DLD1 (cell line): ENCODE measurements around the gene FBH1.
"Not testable (repeated sequence)": the region's sequence is repeated elsewhere in the genome, so short reads cannot be mapped to it uniquely, and the experiment has no call there.

Experiments
- in situ Hi-C: cut with HindIII; loops from 2 replicates; pipeline ENCODE4 v1.10.0; 2017; ENCODE audit warnings: low sequenced_read_pairs

Gene FBH1

DNA sequence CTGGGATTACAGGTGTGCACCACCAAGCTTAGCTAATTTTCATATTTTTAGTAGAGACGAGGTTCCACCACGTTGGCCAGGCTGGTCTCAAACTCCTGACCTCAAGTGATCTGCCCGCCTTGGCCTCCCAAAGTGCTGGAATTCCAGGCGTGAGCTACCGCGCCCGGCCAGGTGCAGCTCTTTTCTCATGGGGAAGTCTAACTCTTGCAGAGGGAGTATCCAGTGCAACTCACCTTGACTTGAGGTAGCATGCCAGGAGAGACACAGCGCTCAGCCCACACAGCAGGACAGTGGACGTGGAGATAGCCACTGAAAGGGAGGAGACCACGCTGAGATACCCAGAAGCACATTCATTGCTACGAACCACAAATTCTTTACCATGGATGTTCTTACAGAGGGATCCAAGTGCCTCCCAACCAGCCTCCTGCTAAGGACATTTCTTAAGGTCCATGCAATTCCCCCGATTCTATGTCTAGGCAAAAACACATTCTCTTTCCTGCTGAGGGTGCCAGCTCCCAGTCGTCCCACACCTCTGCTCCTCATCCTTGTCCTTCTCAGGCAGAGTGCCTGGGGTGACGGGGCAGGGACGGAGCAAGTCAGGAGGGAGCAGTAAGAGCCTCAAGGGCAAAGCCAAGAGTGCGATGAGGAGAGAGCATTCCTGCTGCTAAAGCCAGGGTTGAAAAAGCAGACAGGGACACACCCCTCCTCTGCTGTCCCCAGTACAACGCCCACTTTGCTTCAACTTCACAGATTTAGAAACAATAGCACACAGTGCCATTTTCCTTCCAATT is 66.3 kb downstream of the FBH1 start:
- in situ Hi-C loops, result no loop called here

GRCh38 chr10:5958077-5958476 is 68.0 kb downstream of the FBH1 start:
- in situ Hi-C loops, result no loop called here

- in situ Hi-C loops, result no loop called here
These were observed 68.6 kb downstream of the FBH1 start for GRCh38 chr10:5958675-5959074.

GRCh38 chr10:5959142-5959541 is 69.1 kb downstream of the FBH1 start:
- in situ Hi-C loops, result no loop called here

GRCh38 chr10:5959581-5960069 is 69.6 kb downstream of the FBH1 start:
- in situ Hi-C loops, result no loop called here

DNA sequence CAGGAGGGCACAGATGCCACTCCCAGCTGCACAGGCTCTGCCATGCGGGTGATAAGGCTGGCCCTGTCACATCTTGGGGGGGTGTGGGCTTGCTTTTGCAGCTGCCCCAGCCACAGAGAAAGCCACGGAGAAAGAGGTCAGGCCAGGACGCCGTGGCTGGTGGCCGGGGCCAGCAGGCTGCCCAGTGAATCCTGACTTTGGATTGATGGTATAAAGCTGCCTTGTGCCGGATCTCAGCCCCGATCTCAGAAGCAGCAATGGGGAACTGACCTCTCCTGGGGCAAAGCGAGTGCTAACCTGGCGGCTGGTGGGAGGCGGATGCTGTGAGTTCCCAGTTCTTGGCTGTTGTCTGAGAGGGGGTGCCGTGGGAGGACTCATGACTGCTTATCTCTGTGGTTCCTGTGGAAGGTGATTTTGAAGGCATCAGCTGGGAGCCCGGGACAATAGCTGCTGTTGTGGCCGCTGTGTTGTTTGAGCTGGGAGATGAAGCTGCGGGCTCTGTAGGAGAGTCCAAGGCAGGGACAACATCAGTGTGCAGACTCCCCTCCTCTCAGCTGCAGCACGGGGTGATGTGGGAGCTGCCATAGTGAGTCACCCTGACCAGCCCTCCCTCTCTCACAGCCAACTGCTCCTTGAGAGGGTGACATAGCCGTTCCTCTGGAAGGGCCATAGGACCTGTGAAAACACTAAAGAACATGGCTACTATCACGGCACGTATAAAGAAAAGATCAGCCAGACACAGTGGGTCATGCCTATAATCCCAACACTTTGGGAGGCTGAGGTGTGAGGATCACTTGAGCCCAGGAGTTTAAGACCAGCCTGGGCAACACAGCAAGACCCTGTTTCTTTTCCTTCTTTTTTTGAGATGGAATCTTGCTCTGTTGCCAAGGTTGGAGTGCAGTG is 70.3 kb downstream of the FBH1 start:
- in situ Hi-C loops, result no loop called here

DNA sequence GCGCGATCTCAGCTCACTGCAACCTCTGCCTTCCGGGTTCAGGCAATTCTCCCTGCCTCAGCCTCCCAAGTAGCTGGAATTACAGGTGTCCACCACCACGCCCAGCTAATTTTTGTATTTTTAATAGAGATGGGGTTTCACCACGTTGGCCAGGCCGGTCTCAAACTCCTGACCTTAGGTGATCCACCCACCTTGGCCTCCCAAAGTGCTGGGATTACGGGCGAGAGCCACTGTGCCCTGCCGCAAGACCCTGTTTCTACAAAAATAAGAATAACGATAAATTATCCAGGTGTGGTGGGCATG is 70.9 kb downstream of the FBH1 start:
- in situ Hi-C loops, result not testable (repeated sequence)

GRCh38 chr10:5961405-5962100 is 71.5 kb downstream of the FBH1 start:
- in situ Hi-C loops, result no loop called here

- in situ Hi-C loops, result not testable (repeated sequence)
These were observed 72.4 kb downstream of the FBH1 start for GRCh38 chr10:5962358-5962940.

DNA sequence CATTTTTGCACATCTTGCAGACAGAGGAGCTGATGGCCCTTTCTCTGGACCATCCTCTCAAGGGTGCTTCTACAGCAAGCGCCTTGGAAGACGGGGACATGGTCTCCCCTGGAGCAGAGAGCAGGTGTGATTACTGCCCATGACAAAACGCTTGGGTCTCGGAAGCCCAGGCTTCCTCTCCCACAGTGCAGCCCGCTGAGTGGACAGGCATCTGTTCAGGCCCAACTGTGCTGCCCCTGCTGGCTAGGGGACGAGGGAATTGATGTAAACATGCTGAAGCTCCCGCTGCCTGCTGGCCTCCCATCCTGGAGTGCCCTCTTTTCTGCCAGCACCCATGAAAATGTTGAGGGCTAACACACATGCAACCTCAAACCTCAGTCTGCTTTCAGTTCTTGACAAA is 73.0 kb downstream of the FBH1 start:
- in situ Hi-C loops, result no loop called here

DNA sequence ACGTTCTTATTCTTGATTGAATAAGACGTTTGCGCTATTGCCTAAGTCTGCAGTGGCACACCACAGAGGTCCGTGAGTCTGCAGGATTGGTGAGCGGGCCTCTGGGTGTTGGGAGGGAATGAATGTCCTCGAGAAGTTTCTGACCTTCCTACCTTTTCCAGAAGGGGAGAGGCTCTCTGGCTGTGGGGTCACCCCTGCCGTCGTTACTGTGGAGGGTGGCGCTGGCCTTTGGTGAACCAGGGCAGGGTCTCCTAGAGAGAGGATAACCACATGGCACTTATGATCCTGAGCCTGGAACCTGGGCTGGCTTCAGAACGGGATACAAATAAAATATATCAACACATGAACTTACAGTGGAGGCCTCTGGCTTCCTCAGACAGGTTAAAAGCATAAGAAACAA is 73.5 kb downstream of the FBH1 start:
- in situ Hi-C loops, result no loop called here

DNA sequence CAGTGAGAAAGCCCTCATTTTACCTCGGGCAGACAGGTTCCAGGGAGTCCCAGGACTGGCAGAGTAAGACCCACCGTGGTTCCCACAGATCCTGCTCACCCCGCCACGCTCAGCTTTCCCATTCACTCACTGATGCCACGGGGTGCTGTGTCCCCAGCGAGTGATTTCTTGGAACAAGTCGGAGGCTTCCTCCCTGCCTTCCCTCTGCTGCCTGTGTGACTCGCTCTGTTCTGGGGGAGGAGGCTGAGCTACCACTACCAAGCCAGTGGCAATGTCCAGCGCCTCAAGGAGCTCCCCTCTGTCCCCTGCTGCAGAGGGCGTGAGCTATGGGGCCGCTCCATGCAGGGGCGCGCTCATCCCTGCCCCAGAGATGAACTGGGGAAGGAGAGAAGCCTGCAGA is 74.7 kb downstream of the FBH1 start:
- in situ Hi-C loops, result no loop called here

DNA sequence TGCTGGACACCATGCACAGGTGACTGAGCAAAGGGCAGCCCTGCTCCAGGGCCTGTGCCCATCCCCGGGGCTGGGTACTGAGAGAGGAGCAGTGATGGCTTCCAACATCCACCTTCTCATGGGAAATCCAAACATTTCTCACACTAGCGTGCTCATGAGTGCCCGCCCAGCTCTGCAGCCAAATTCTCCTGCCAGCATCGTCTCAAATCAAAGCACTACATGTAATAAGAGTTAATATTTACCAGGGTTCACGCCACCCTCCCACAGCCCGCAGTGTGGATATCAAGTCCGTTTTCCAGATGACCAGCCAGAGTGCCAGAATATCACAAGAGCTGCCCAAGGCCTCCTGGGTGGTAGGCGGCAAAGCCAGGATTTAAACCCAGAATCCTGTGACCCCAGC is 75.2 kb downstream of the FBH1 start:
- in situ Hi-C loops, result no loop called here

DNA sequence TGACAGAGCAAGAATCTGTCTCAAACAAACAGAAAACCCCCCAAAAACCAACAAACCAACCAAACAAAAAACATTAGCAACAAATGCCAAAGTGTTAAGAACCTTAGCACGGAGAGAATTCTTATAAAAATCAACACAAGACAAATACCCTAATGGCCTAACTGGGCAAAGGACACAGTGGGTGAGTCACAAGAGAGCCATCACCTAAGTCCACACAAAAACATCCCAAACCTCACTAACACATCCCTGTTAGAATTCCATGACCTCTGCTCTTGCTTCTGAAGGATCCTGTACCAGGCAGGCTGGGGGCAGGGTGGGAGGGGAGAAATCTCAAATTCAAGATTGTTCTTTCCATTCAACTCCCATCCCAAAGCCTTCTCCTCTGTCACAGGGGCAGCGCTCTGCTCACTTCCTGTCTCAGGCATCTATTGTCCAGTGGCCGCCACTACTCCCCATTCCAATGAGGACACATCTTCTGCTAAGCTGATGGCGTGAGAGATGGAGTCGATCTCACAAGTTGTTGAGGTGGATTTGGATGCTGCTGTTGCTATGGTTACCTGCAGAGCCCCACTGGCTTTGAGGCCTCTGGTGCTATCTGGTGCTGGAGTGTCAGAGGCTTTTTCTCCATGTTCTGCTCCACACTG is 78.1 kb downstream of the FBH1 start:
- in situ Hi-C loops, result no loop called here

DNA sequence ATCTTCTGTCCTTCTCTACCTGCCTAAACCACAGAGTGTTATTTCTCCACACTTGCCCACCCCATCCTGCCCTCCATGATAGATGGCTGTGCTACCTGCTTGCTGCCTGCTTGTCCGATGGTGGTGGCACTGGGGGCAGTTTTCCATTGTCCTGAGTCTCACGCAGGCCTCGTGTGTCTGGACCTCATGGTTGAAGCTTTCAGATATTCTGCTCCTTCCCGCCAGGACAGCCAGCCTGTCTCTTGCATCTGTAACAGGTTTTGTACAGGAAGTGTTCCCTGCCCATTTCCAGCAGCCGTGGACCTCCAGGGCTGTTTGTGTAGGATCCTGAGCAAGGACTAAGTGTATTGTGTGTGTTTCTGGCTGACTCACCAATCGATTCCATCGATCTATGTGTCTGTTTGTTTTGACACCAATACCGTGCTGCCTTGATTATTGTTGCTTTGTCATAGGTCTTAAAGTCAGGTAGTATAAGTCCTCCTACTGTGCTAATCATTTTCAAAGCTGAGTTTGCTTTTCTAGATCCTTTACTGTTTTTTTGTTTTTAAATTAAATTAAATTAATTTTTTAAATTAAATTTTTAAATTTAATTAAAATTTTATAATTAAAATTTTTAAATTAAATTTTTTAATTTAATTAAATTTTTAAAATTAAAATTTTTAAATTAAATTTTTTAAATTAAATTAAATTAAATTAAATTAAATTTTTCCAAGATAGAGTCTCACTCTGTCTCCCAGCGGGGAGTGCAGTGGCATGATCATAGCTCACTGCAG is 78.8 kb downstream of the FBH1 start:
- in situ Hi-C loops, result no loop called here

DNA sequence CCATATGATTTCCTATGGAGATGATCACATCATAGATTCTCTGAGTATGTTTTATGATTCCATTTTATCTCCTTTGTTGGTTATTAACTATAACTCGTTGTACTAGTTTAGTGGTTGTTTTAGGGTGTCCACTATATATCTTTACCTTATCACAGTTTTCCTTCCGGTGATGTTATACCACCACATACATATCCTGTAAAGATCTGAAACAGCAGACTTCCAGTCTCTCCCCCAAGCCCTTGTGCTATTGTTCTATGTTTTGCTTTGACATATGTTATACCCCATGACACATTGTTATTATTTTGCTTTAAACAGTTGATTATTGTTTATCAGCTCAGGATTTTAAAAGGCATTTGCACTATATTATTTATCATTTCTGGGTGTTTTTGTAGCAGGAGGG is 80.0 kb downstream of the FBH1 start:
- in situ Hi-C loops, result no loop called here

DNA sequence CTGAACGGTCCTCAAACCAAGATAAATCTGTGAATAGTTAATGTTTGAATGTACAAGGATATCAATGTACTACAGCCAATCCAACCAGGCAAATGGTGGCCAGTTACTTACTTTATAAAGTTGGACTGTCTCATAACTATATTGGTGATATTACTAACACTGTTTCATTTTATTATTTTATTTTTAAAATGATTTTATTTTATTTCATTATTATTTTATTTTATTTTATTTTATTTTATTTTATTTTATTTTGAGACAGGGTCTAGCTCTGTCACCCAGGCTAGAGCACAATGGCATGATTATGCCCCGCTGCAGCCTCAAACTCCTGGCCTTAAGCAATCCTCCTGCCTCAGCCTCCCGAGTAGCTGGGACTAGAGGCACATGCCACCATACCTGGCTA is 80.5 kb downstream of the FBH1 start:
- in situ Hi-C loops, result no loop called here

DNA sequence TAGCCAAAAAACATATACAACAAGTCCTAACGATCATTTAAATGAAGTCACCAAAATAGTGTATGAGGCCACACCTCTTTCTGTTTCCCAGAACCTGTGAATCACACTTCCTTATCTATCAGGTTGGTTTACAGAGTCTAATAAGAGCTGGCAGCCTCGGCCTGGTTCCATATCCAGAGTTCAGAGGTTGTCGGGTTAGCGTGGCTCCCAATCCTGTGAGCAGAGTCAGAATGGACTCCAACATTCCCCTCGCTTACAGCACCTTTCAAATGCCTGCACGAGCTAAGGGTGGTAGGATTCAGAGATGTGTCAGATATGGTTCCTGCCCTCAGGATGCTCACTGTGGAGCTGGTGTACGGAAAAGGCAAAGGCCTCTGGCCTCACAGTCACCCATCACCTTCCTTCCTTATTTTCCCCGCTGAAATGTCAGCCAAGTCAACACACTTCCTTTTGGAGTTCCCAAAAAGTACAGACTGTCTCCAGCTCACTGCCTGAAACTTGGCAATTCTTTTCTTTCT is 81.3 kb downstream of the FBH1 start:
- in situ Hi-C loops, result no loop called here

- in situ Hi-C loops, result no loop called here
These were observed 81.8 kb downstream of the FBH1 start for GRCh38 chr10:5971886-5972285.

DNA sequence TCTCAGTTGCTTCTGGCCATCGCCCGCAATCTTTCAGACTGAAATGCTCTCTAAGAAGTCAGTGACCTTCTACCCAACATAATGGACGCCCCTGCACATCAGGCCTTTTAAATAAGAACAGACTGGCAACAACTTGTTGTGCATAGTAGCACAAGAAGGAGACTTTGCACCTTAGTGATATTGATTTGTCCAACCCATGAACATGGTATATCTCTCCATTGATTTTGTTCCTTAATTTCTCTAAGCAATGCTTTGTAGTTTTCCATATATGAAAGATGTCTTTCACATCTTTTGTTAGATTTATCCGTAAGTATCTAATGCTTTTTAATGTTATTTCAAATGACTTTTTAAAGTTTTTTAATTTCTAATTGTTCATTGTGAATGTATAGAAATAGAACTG is 83.0 kb downstream of the FBH1 start:
- in situ Hi-C loops, result no loop called here
